Choroid plexus epithelial cell (primary cell): Measurements from ENCODE around the gene SLC35F3.
"Not testable (repeated sequence)": the region's sequence is repeated elsewhere in the genome, so short reads cannot be mapped to it uniquely, and the experiment has no call there.

Experiments
- DNase-seq: peaks from one replicate; pipeline ENCODE4 v3.0.0-alpha.2; 2010; ENCODE audit warnings: low read depth
- H3K4me3 ChIP-seq: 2 replicates; pipeline ENCODE4 v1.5.1; 2011; ENCODE audit warnings: low read depth, mild to moderate bottlenecking, control low read depth, low read length, moderate library complexity
- CTCF ChIP-seq: conservative IDR thresholded peaks from 2 replicates; pipeline ENCODE4 v1.5.1; 2011; ENCODE audit warnings: low read depth, mild to moderate bottlenecking, control low read depth, inconsistent platforms, low read length, moderate library complexity

Gene SLC35F3

DNA sequence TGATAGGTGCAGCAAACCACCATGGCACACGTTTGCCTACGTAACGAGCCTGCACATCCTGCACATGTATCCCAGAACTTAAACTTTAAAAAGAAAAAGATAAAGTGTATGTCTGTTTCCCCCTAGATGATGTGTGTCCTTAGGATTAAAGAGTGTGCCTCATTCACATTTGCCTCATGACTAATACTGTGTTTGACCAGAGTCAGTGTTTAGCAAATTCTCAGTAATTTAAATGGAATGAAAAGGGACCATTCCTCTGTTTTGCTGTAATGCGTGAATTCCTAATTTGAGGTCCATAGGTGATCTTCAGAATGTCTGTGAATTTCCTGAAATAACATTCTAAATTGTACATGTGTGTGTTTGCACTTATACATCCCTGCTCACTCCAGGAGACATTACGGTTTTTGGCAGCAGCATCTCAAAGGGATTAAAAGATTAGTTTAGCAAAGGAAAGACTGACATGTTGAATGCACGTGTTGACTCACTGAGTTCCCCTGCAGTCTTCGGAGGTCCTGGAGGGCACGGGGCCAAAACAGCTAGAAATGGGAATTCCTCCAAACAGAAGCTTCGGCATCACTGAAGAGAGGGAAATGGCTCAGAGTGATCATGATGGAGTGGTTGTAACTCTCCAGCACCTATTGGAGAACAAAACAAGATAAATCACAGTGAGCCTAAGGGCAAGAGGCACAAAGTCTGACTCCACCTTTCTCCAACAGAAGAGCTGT is 19.1 kb upstream of the SLC35F3 start:
- no peak overlapping the region for H3K4me3 ChIP-seq
- no peak for DNase-seq
- TF ChIP-seq CTCF, result no peak

- H3K4me3 ChIP-seq, DNase-seq: not testable (repeated sequence)
Measured at GRCh38 chr1:233891151-233891550, 13.3 kb upstream of the SLC35F3 start.

- no peak for TF ChIP-seq CTCF
- H3K4me3 ChIP-seq, result no peak overlapping the region
- no peak for DNase-seq
Measured at GRCh38 chr1:233897325-233898162, 6.9 kb upstream of the SLC35F3 start.

DNA sequence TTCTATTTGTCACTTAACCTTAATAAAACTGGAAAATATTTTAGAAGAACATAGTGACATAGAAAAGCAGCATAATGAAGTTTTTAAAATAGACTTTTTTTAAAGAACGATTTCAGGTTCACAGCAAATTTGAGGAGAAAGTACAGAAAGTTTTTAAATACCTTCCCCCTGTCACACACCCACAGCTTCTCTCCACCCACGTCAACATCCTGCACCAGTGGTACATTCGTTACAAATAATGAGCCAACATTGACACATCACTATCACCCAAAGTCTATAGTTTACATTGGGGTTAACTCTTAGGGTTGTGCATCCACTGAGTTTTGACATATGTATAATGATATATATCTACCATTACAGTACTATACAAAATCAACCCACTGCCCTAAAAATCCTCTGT is 3.0 kb upstream of the SLC35F3 start:
- no peak for TF ChIP-seq CTCF
- no peak overlapping the region for H3K4me3 ChIP-seq
- DNase-seq, result no peak

DNA sequence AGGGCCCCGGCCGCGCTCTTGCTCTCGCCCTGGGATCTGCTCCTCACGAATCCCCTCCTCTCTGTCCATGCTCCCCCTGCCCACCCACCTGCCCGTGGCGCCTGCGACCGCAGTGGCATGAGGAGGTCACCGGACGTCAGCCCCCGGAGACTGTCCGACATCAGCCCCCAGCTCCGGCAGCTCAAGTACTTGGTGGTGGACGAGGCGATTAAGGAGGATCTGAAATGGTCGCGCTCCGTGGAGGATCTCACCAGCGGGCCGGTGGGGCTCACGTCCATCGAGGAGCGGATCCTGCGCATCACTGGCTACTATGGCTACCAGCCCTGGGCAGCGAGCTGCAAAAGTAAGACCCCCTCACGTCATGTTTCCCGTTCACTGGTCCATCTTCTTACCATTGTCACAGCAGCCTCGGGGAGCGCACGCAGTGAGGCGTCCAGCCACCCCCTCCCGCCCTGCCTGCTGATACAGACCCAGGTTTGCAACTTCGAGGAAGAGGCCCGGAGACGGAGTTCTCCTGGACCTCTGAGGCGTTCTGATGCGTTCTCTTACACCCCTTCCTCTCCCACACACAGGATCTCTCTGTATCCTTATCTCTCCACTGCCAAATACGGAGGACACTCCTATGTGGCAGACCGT is 1.1 kb downstream of the SLC35F3 start:
- no peak for TF ChIP-seq CTCF
- H3K4me3 ChIP-seq, result no peak overlapping the region

DNA sequence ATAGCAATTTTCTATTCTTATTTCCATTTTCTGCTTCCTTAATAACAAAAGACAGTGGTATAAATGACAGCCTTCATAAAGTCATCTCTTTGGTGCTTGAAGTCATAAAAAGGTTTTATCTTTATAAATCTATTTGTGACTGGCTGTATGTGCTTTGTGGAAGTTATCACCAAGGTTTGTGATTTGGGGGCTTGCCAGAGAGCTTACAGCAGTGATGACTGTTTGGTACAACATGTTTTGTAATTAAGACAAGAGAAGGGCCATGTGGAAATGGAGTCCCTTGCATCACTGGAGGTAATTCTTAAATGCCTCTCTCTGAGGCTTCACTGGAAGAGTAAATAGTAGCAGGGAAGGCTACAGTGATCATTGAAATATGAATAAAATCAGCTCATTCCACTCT is 2.7 kb downstream of the SLC35F3 start:
- no peak overlapping the region for H3K4me3 ChIP-seq
- no peak for DNase-seq
- TF ChIP-seq CTCF, result no peak

More for the DNA sequence above, 1.1 kb downstream of the SLC35F3 start:
- no peak for DNase-seq

DNA sequence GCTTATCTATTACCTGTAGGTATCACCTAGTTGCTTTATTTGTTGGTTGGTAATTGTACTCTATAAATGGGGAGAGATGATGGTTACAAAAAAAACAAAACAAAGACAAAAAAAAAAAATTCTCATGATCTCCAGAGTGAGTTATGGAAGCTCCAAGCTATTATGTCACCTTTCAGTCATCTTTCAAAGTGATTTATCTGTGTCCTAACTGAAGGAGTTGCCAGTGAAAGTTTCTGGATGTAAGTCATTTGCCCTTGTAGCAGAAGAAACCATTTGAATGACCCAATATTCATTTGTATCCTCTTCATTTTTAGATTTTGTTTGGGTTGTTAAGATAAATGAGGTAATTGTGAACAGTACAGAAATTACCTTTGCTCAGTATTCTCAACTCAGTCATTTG is 3.6 kb downstream of the SLC35F3 start:
- DNase-seq, result no peak
- TF ChIP-seq CTCF, result no peak
- H3K4me3 ChIP-seq, result no peak overlapping the region
